HepG2 (cell line): ENCODE measurements around the gene TIMELESS. TPM values are rescaled to one million over a fixed set of nuclear protein-coding genes. Genes with fewer than 3 reads are reported as not detected.

Experiments
- ATAC-seq: fragments of 200-7000 bp; cut with Tn5 transposase; 3 replicates; pipeline ENCODE4 v1.9.1; 2020; ENCODE audit warnings: mild to moderate bottlenecking, moderate library complexity
- BruUV-seq: library from RNA; stranded (reverse); fragments of 400-500 nt; replicated peaks from 2 replicates; lab custom pipeline; 2021; lab: Mats Ljungman, UMichigan
- CTCF ChIA-PET: fragments of 300-600 bp; formaldehyde crosslinking; extraction: SDS; loops from one replicate; lab custom pipeline; 2021; ENCODE audit warnings: low total read pairs, inconsistent platforms, low intra/inter-chr PET ratio; lab: Yijun Ruan, JAX
- POLR2A ChIA-PET: fragments of 350-600 bp; sonication (Branson Sonifier 250); formaldehyde crosslinking; loops from one replicate; lab custom pipeline; 2020; ENCODE audit warnings: antibody characterized with exemption, inconsistent platforms; lab: Yijun Ruan, JAX
- DNase-seq: peaks from one replicate; pipeline ENCODE4 v3.0.0-alpha.2; 2015; ENCODE audit warnings: low spot score
- FAIRE-seq: peaks from 3 replicates; lab custom pipeline; 2011; peaks lifted over from hg19 to GRCh38; lab: Jason Lieb, UNC
- H2AFZ ChIP-seq: one replicate; pipeline ENCODE4 v1.6.1; 2011; ENCODE audit warnings: low read length, inconsistent platforms
- H3K27ac ChIP-seq: fragments of 300-600 bp; 3 replicates; pipeline ENCODE4 v1.8.0; 2011; ENCODE audit warnings: mixed run types, mild to moderate bottlenecking, mixed read lengths, low read length, inconsistent platforms; ENCODE audit not compliant: insufficient read depth; ENCODE audit errors: extremely low read length
- H3K27me3 ChIP-seq, 2 experiments: fragments of 200-600 bp in 1 of 2; 2 replicates in 1 of 2; 3 replicates in 1 of 2; pipeline versions ENCODE4 v1.6.0 to v1.8.0; 2011; ENCODE audit warnings: low read length in 2 of 2, mild to moderate bottlenecking in 2 of 2, moderate library complexity in 2 of 2, inconsistent platforms in 1 of 2; ENCODE audit not compliant: insufficient read depth in 2 of 2, control insufficient read depth in 1 of 2
- H3K36me3 ChIP-seq, 2 experiments: fragments of 200-600 bp in 1 of 2; replicated peaks in 1 of 2; 2 replicates in 1 of 2; 3 replicates in 1 of 2; pipeline versions ENCODE4 v1.5.1 to v1.8.0; 2011; ENCODE audit warnings: low read length in 2 of 2, inconsistent platforms in 1 of 2; ENCODE audit not compliant: insufficient read depth in 2 of 2, control insufficient read depth in 1 of 2
- H3K4me1 ChIP-seq: 2 replicates; pipeline ENCODE4 v1.5.1; 2012; ENCODE audit warnings: low read length, inconsistent platforms; ENCODE audit not compliant: insufficient read depth
- H3K4me2 ChIP-seq: 2 replicates; pipeline ENCODE4 v1.6.0; 2011; ENCODE audit warnings: low read depth, low read length, inconsistent platforms
- H3K4me3 ChIP-seq, 3 experiments: fragments of 200-600 bp in 1 of 3; sonication (generic), shearing (Covaris generic) in 1 of 3; replicated peaks in 1 of 3; 2 replicates each; pipeline ENCODE4 v1.5.1; 2011 to 2016; ENCODE audit warnings: low read length in 3 of 3, inconsistent platforms in 2 of 3, low read depth in 2 of 3, mild to moderate bottlenecking in 2 of 3, control low read depth in 1 of 3, mixed read lengths in 1 of 3; ENCODE audit not compliant: insufficient read depth in 1 of 3
- H3K79me2 ChIP-seq: one replicate; pipeline ENCODE4 v1.6.1; 2011; ENCODE audit warnings: low read length, inconsistent platforms; ENCODE audit not compliant: insufficient read depth
- H3K9ac ChIP-seq: 2 replicates; pipeline ENCODE4 v1.6.0; 2011; ENCODE audit warnings: mild to moderate bottlenecking, low read depth, low read length, inconsistent platforms; ENCODE audit not compliant: insufficient read depth
- H3K9me3 ChIP-seq: 2 replicates; pipeline ENCODE4 v1.5.1; 2012; ENCODE audit warnings: mild to moderate bottlenecking, low read length
- H4K20me1 ChIP-seq: 2 replicates; pipeline ENCODE4 v1.6.0; 2011; ENCODE audit warnings: inconsistent platforms, mild to moderate bottlenecking, low read length, moderate library complexity; ENCODE audit not compliant: insufficient read depth
- ASH2L ChIP-seq: fragments of 300-600, 200-600 bp; sonication (generic); IDR thresholded peaks from 2 replicates; pipeline ENCODE4 v1.7.0; 2017; ENCODE audit warnings: low read depth, mild to moderate bottlenecking, moderate library complexity, mixed read lengths, low read length; ENCODE audit not compliant: insufficient read length
- ATM ChIP-seq: fragments of 450-650 bp; IDR thresholded peaks from 2 replicates; pipeline ENCODE4 v1.7.1; 2017; ENCODE audit warnings: mild to moderate bottlenecking, borderline replicate concordance
- BORCS8-MEF2B ChIP-seq: sonication (generic); formaldehyde crosslinking; IDR thresholded peaks from 2 replicates; pipeline ENCODE4 v1.8.0; 2022; ENCODE audit warnings: mild to moderate bottlenecking, missing genetic modification reagents
- CREM ChIP-seq, 2 experiments: sonication (generic) in 1 of 2; formaldehyde crosslinking in 1 of 2; IDR thresholded peaks; 2 replicates each; pipeline versions ENCODE4 v1.4.0 to v1.6.1; 2016 to 2020; ENCODE audit warnings: antibody characterized with exemption in 1 of 2, mild to moderate bottlenecking in 1 of 2, missing genetic modification reagents in 1 of 2
- IRF2 ChIP-seq: IDR thresholded peaks from 2 replicates; pipeline ENCODE4 v1.6.1; 2018; ENCODE audit warnings: missing genetic modification reagents, missing compliant biosample characterization
- KAT2B ChIP-seq: fragments of 150-350 bp; IDR thresholded peaks from 2 replicates; pipeline ENCODE4 v1.6.1; 2014; ENCODE audit warnings: low read depth, low read length, borderline replicate concordance
- SALL1 ChIP-seq: sonication (generic); formaldehyde crosslinking; IDR thresholded peaks from 2 replicates; pipeline ENCODE4 v1.8.0; 2022; ENCODE audit warnings: mild to moderate bottlenecking, missing genetic modification reagents
- SNAI1 ChIP-seq: sonication (generic); formaldehyde crosslinking; IDR thresholded peaks from 2 replicates; pipeline ENCODE4 v1.5.0; 2020; ENCODE audit warnings: mild to moderate bottlenecking, missing genetic modification reagents, borderline replicate concordance
- SOX5 ChIP-seq: IDR thresholded peaks from 2 replicates; pipeline ENCODE4 v1.6.1; 2016; ENCODE audit warnings: borderline replicate concordance
- SOX6 ChIP-seq, 2 experiments: fragments of 450-650 bp in 1 of 2; sonication (generic) in 1 of 2; formaldehyde crosslinking in 1 of 2; IDR thresholded peaks; 2 replicates each; pipeline versions ENCODE4 v1.4.0 to v1.6.1; 2017 to 2020; ENCODE audit warnings: antibody characterized with exemption in 1 of 2, mild to moderate bottlenecking in 1 of 2, missing genetic modification reagents in 1 of 2
- SUZ12 ChIP-seq: fragments of 150-350 bp; IDR thresholded peaks from 2 replicates; pipeline ENCODE4 v1.6.1; 2014; ENCODE audit warnings: low read depth, low read length
- TSC22D2 ChIP-seq: sonication (generic); formaldehyde crosslinking; IDR thresholded peaks from 2 replicates; pipeline ENCODE4 v1.5.1; 2020; ENCODE audit warnings: missing genetic modification reagents, mild to moderate bottlenecking, borderline replicate concordance
- XRCC5 ChIP-seq: fragments of 200-400 bp; formaldehyde crosslinking; optimal IDR thresholded peaks from 2 replicates; pipeline ENCODE3; 2017; ENCODE audit warnings: mild to moderate bottlenecking, low read length
- ZNF503 ChIP-seq: sonication (generic); formaldehyde crosslinking; IDR thresholded peaks from 2 replicates; pipeline ENCODE4 v1.4.0; 2020; ENCODE audit warnings: missing genetic modification reagents
- ZNF577 ChIP-seq: sonication (generic); formaldehyde crosslinking; IDR thresholded peaks from 2 replicates; pipeline ENCODE4 v1.4.0; 2020; ENCODE audit warnings: mild to moderate bottlenecking, low read depth, missing genetic modification reagents, borderline replicate concordance
- ZNF770 ChIP-seq: sonication (generic); formaldehyde crosslinking; IDR thresholded peaks from 2 replicates; pipeline ENCODE4 v1.5.0; 2020; ENCODE audit warnings: mild to moderate bottlenecking, missing genetic modification reagents
- ZSCAN22 ChIP-seq: sonication (generic); formaldehyde crosslinking; IDR thresholded peaks from 2 replicates; pipeline ENCODE4 v1.4.0; 2020; ENCODE audit warnings: mild to moderate bottlenecking, missing genetic modification reagents
- WGBS: methylation state at CpG from one replicate; pipeline ENCODE4 v1.1.6; 2017; ENCODE audit warnings: low lambda C conversion rate; 5-methylcytosine and 5-hydroxymethylcytosine counted together
- in situ Hi-C: cut with HindIII; loops from 2 replicates; pipeline ENCODE4 v1.10.0; 2017; ENCODE audit warnings: low pct_unique_long_range_greater_than_20kb; ENCODE audit not compliant: extremely low pct_ligation_motif_present
- intact Hi-C: fragments of 100-400 bp; cut with micrococcal nuclease; formaldehyde crosslinking; loops from one replicate; pipeline ENCODE4 v1.10.0; 2022; ENCODE audit not compliant: unreplicated experiment
- polyA plus RNA-seq, 8 experiments: library from polyadenylated mRNA; depleted of rRNA in 3 of 8; stranded (reverse) in 7 of 8; unstranded in 1 of 8; fragments of >200 nt; fragmentation: Illumina TruSeq in 4 of 8; extraction: Trizol in 4 of 8; gene quantifications; 2 replicates each; pipeline versions ENCODE4 v1.2.1 to v1.2.3, GENCODE V29; 2011 to 2016; ENCODE audit warnings: low read depth in 4 of 8, missing spikeins in 1 of 8, mixed read lengths in 1 of 8; ENCODE audit not compliant: insufficient read depth in 1 of 8
- total RNA-seq, 5 experiments: library from RNA; depleted of rRNA; stranded (reverse); fragments of >200 nt; fragmentation: Illumina TruSeq; extraction: Trizol; gene quantifications; 2 replicates each; pipeline ENCODE4 v1.2.3, GENCODE V29; 2016; ENCODE audit warnings: low read depth in 1 of 5
- TF ChIP-seq, protein P1 (sequence below): sonication (generic); formaldehyde crosslinking; IDR thresholded peaks from 2 replicates; pipeline ENCODE4 v1.8.1; 2023; ENCODE audit warnings: mild to moderate bottlenecking, moderate library complexity, missing genetic modification reagents
- TF ChIP-seq, protein P2 (sequence below): sonication (generic); formaldehyde crosslinking; IDR thresholded peaks from 2 replicates; pipeline ENCODE4 v1.4.0; 2020; ENCODE audit warnings: missing genetic modification reagents

The TIMELESS gene
- total and polyA plus RNA-seq, 2 of the 13 experiments (the other 11 are each of a cell fraction or from before 2014, with no cell fraction given), result 4.0 to 20.3 TPM

GRCh38 chr12:56451147-56451546 lies 1.9 kb upstream of the TIMELESS start:
- no peak overlapping the region for H3K4me2 ChIP-seq
- BruUV-seq, result no TSS peak
- WGBS, result 63% methylated on average over 5 of the region's 5 CpGs
- no peak overlapping the region for H2AFZ ChIP-seq
- H3K9ac ChIP-seq, result no peak overlapping the region
- POLR2A ChIA-PET, result interaction anchor here (2.5 to 3.8 kb wide), 2 partner anchors 13 to 90 kb away, joined by 13 to 53 read pairs; partner anchors contain the start of genes APOF and STAT2
- intact Hi-C loops, result no loop called here
- in situ Hi-C loops, result no loop called here
- FAIRE-seq (no peak), DNase-seq (no peak), ATAC-seq (no peak)
- H3K27ac ChIP-seq, result no peak overlapping the region
- TF ChIP-seq ZNF577 (CRISPR knock-in tag) (no peak), ATM (no peak), BORCS8-MEF2B (CRISPR knock-in tag) (no peak), KAT2B (no peak), SOX5 (CRISPR knock-in tag) (no peak), IRF2 (no peak), ZNF503 (no peak), ASH2L (no peak), SNAI1 (no peak), ZNF770 (CRISPR knock-in tag) (no peak), CREM (IDR thresholded peaks at IDR 0.05) (no peak), CREM (CRISPR knock-in tag; IDR thresholded peaks at IDR 0.05) (no peak), XRCC5 (no peak), TSC22D2 (CRISPR knock-in tag) (no peak), SUZ12 (no peak), SALL1 (CRISPR knock-in tag) (no peak), ZSCAN22 (CRISPR knock-in tag) (no peak), SOX6 (IDR thresholded peaks at IDR 0.05) (no peak), SOX6 (CRISPR knock-in tag; IDR thresholded peaks at IDR 0.05) (no peak)
- TF ChIP-seq, protein P1, sequence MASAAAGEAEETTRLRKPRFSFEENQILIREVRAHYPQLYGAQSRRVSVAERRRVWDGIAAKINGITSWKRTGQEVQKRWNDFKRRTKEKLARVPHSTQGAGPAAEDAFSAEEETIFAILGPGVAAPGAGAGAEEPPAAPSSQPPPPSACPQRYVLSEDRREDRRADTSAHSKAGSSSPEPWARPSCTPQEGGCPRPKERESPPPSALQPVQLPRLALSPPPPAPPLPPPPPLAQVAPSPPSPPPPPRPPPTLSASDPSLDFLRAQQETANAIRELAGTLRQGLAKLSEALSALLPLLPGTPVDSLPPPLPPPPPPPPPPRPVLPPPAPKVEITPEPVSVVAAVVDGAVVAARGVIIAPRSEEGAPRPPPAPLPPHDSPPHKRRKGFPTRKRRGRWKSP, result no peak
- TF ChIP-seq, protein P2, sequence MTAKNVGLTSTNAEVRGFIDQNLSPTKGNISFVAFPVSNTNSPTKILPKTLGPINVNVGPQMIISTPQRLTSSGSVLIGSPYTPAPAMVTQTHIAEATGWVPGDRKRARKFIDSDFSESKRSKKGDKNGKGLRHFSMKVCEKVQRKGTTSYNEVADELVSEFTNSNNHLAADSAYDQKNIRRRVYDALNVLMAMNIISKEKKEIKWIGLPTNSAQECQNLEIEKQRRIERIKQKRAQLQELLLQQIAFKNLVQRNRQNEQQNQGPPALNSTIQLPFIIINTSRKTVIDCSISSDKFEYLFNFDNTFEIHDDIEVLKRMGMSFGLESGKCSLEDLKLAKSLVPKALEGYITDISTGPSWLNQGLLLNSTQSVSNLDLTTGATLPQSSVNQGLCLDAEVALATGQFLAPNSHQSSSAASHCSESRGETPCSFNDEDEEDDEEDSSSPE (CRISPR knock-in tag), result no peak
- peaks cover 44% of the 10 kb centered on the region for H3K4me1 ChIP-seq
- peaks cover 7% of the 10 kb centered on the region for H3K79me2 ChIP-seq
- H3K9me3 ChIP-seq, result no peaks in the 10 kb centered on the region
- no peaks in the 10 kb centered on the region for H4K20me1 ChIP-seq
- CTCF ChIA-PET, result no interaction called here
- H3K4me3 ChIP-seq, result no peak overlapping the region
- no peaks in the 10 kb centered on the region for H3K36me3 ChIP-seq
- 0 out of 5 replicates have a peak, but pooled peaks cover 0 to 4% of the 10 kb centered on the region in 2 experiments for H3K27me3 ChIP-seq
